GM12872 (cell line): ENCODE results near the gene HIC1.
A peak's percentile ranks its signal among the peaks of the same experiment; 100 is the strongest.

ENCODE experiments used
- TF ChIP-seq, protein P1 (sequence below): IDR thresholded peaks from 3 replicates; pipeline ENCODE4 v1.5.1; 2011; ENCODE audit warnings: low read depth, mild to moderate bottlenecking, low read length, moderate library complexity; ENCODE audit not compliant: insufficient read depth

Gene HIC1

DNA sequence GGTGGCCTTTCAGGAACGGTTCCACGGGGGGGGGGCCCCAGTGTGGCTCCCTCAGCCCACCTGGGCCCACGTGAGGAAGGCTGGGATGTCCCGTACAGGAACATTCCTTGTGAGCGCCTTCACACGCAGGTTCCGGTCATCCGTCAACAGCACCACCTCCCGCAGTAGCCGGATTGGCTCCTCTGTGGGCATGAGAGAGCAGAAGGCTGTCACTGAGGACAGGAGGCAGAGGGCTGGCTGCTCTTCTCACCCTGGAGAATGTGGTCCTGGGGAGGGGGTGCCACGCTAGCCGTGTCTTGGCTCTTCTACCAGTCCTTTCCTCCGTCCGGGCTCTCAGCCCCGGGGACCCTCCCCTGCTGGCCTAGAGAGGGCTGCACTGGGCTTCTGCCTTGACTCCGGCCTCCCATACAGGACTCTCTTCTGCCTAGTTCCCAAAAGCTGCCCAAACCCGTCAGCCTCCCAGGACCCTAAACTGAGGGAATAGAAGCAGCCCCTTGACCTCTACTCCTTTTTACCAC lies 6.6 kb downstream of the HIC1 start:
- TF ChIP-seq, protein P1, sequence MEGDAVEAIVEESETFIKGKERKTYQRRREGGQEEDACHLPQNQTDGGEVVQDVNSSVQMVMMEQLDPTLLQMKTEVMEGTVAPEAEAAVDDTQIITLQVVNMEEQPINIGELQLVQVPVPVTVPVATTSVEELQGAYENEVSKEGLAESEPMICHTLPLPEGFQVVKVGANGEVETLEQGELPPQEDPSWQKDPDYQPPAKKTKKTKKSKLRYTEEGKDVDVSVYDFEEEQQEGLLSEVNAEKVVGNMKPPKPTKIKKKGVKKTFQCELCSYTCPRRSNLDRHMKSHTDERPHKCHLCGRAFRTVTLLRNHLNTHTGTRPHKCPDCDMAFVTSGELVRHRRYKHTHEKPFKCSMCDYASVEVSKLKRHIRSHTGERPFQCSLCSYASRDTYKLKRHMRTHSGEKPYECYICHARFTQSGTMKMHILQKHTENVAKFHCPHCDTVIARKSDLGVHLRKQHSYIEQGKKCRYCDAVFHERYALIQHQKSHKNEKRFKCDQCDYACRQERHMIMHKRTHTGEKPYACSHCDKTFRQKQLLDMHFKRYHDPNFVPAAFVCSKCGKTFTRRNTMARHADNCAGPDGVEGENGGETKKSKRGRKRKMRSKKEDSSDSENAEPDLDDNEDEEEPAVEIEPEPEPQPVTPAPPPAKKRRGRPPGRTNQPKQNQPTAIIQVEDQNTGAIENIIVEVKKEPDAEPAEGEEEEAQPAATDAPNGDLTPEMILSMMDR: no peak

DNA sequence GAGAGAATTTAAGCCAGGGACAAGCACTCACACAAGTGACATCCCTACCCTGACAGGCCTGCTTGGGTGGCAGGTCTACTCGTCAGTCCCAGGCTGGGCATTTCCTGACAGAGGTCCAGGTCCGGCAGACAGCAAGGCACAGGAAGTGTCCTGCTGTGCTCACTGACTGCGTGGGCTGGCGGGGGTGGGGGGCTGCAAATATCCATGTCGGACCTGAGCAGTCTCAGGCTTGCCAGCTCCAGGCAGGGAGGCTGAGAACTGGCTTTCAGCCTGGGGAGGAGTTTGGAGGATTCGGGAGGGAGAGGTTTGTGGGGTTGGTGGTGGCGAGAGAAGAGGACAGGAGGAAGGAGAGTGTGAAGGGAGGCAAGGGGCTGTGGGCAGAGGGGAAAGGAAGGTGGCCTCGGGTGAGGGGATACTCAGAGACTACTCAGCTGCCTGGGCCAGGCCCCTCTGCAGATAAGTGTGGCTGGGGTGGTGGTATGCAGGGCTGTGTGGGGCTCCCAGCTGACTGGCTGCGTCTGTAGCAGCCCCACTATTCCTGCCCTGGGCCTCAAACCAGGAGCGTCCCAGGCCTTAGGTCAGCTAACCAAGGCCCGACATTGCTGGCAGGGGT lies 7.8 kb downstream of the HIC1 start:
- TF ChIP-seq, protein P1: no peak

DNA sequence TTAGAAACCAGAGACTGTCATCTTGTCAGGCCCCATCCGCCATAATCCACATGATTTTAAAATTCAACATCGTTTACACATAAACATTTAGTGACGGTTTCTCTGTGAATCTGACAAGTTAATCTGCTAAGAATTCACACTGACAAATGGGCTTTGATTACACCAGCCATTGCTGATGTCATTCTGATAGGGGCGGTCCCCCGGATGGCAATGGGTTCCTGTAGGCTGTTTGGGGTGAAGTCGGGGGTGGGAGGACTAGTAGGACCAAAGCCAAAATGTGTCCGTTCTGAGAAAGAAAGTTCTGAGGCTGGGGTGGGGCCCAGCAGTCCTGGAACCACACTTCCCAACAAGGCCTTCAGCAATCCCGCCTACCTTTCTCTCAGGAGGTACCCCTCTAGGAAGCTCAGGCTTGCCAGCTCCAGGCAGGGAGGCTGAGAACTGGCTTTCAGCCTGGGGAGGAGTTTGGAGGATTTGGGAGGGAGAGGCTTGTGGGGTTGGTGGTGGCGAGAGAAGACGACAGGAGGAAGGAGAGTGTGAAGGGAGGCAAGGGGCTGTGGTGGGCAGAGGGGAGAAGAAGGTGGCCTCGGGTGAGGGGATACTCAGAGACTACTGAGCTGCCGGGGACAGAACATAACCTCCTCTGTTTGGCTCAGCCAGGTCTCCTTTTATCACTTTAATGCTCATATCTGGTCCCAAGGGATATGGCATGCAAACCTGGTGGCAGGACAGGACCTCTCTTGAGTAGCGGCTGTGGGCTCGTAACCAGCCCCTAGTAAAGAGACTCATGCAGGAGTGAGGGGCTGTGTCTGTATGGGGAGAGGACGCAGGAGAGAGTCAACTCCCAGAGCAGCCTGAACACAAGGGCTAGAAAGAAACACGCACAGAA lies 8.6 kb downstream of the HIC1 start:
- TF ChIP-seq, protein P1: no peak

DNA sequence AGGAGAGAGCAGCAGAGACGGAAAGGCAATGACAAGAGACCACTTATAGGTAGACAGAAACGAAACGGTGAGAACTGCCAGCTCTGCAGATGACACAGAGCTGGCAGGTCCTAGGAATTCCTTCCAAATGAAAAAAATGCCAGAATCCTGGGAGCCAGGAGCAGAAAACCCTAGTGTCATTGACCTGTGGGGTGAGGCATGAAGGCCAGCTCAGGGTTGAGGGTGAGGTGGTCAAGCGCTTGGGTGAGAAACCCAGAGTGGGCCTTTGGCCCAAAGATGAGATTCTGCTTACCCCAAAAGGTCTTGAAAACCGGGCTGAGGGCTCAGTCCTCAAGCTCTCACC lies 9.2 kb downstream of the HIC1 start:
- TF ChIP-seq, protein P1: no peak

DNA sequence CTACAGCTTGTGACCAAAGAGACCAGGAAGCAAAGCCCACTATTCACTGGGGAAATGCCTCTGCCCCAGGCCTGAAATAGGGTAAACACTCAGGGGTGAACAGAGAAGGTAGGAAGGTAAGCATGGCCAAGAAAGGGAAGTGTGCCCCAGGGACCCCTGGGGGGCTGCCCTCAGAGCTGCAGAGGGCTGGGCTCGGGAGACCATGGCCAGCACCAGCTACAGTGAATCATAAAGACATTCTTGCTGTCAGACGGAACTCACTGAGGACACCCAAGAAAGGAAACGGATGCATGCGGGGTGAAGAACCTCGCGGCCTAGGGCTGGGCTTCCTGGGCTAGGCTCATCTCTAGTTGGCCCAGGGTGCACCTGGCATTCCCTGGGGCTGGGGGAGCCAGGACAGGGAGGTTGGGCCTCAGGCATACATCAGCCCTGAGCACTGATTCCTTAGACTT lies 9.6 kb downstream of the HIC1 start:
- TF ChIP-seq, protein P1: no peak

DNA sequence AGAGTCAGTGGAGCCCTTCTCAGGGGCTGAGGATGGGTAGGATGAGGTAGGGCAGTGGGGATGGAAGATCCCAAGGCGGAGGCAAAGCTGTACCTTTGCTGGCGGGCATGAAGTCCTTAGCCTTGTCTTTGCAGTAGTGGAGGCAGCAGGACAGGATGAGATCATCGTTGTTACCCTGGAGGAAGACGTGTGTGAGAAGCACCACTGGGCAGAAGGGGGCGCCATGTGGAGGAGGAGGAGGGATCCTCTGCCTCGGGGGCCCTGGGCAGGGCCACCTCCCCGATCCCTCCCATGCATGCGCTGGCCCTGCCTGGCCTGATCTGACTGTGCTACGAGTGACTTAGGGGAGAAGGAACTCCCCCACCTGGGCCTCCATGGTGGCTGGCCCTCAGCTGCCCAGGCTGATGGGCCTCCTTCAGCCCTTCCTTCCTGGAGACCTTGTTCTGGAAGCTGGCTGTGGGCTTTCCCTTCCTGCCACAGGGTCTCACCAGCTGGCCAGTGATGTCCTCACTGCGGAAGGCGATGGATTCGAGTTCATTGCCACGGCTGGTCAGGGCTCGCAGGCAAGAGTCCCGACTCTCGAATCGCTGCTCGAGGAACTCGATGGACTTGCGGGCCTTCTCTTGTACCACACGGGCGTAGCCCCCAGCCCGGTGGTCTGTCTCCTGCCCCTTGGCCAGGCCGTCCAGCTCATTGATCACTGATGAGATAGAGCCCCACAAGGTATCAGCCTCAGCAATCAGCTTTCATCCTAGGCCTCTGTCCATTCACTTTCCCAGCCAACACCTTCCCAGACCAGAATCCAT lies 10.3 kb downstream of the HIC1 start:
- TF ChIP-seq, protein P1: peak; percentile 73

DNA sequence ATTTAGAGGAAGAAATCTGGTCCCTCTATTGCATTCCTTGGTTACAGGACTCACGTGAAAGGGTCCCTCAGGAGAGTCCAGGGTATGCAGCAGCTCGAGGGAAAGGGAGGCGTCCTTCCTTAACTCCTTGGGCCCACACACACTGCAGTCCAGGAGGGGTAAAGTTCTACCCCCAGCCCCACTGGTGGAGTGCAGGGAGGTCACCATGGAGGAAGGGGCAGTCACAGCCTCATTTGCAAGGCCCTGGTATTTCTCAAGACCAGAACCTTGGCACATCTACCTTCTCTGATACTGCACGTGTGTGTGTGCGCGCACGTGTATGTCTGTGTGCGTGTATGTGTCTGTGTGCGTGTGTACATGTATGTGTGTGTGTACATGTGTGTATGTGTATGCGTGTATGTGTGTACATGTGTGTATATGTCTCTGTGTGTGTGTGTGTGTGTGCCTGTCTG lies 11.1 kb downstream of the HIC1 start:
- TF ChIP-seq, protein P1: no peak
